GM21825 (cell line): ENCODE data around the gene ILF2.
"Not testable (repeated sequence)": the region's sequence is repeated elsewhere in the genome, so short reads cannot be mapped to it uniquely, and the experiment has no call there.

ENCODE experiments used
- ATAC-seq: cut with Tn5 transposase; IDR thresholded peaks from one replicate; pipeline ENCODE4 v1.9.1; 2021; ENCODE audit warnings: mild to moderate bottlenecking, moderate library complexity; ENCODE audit not compliant: unreplicated experiment

Gene ILF2

DNA sequence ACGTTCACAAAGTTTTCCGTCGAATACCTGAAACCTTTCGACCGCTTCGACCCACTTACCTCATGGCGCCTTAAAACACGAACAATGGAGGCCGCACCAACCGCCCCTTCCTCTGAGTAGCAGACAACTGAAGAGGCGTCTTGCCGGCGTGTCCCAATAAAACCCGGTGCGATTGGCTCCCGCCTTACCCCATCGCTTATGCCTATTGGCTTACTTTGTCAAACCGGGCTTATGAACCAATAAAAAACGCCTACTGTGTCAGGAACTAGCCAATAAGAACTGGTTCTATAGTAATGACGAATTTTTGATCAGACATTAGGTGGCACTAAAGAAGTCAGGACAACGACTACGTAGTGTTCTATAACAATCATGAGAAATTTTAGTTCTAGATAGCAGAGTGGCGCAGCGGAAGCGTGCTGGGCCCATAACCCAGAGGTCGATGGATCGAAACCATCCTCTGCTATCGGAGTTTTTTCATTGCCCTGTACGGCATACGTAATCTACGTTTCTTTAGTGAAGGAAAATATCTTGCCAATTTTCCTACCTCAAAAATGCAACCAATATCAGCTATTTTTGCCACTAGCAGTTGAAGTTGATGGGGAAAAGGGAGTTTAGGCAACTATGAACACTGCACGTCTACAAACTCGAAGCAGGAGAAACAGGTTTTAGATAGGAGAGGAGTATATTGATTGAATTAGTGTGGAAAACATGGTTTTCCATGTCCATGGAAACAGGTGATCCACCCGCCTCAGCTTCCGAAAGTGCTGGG, at the start of gene ILF2:
Gene ILF2 (minus strand): TSS at position 135 of the 769 bp plus-strand sequence. CDS start 71 bp downstream, at position 64.
- ATAC-seq: peak; percentile 89

DNA sequence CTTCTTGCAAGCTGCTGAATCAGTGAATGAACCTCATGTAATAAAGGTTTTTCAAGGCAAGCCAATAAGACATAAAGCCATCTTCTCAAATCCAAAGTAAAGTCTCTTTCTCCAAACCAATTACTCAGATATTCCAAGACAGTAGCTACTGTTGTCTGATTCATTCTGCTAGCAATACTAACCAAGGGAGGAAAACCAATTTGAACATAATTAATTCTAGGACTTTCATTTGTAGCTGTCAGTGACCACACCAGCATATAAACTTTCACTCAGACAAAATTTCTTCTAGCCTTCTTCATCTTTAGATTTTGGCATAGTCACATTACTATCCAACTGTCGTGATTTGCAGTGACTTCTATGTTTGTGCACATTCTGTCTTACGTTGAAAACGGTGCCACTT, 46.5 kb upstream of the ILF2 start:
- no peak for ATAC-seq

DNA sequence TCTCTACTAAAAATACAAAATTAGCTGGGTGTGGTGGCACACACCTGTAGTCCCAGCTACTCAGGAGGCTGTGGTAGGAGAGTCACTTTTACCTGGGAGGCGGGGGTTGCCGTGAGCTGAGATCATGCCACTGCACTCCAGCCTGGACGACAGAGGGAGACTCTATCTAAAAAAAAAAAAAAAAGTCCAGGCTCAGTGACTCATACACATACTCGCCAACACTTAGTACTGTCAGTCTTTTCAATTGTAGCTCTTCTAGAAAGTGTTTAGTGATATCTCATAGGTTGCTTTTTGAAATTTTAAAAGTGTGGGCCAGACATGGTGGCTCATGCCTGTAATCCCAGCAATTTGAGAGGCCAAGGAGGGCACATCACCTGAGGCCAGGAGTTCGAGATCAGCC, 45.4 kb upstream of the ILF2 start:
- ATAC-seq: not testable (repeated sequence)

DNA sequence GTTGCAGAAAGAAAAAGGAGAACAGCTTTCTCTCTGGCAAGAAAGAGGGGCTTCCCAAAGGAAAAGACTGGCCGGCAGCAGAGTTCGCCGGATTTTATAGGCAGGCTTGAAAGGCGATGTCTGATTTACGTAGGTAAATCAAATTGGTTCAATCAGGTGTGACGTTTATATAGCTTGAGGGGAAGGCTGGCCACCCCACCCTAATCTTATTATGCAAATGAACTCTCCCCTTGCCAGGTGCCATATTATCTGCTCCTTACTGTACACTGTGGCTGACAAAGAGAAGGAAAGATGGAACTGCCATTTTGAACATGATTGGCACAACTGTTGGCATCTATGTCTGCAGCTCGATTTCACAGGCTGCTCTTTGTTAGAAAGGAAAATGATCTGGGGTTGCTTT, 40.2 kb upstream of the ILF2 start:
- ATAC-seq: no peak

DNA sequence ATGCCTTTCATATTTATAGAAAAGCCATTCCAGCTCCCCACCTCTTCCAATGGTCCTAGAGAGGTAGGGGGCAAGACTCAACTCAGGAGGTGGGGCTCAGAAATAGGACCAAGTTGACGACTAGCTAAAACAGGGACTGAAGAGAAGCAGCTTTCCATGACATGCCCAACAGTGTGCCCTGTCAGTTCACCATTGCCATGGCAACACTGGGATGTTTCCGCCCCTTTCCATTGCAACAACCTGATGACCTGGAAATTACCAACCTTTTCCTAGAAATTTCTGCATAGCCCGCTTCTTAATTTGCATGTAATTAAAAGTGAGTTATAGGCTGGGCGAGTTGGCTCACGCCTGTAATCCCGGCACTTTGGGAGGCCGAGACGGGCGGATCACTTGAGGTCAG, 34.7 kb upstream of the ILF2 start:
- no peak for ATAC-seq

DNA sequence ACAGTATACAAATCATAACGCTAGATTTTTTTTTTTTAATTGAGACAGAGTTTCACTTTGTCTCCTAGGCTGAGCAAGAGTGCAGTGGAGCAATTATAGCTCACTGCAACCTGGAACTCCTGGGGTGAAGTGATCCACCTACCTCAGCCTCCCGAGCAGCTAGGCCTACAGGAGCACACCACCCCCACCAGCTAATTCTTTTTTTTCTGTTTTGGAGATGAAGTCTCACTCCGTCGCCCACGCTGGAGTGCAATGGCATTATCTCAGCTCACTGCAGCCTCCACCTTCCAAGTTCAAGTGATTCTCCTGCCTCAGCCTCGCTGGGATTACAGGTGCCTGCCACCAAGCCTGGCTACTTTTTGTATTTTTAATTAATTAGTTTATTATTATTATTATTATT, 29.0 kb upstream of the ILF2 start:
- no peak for ATAC-seq

DNA sequence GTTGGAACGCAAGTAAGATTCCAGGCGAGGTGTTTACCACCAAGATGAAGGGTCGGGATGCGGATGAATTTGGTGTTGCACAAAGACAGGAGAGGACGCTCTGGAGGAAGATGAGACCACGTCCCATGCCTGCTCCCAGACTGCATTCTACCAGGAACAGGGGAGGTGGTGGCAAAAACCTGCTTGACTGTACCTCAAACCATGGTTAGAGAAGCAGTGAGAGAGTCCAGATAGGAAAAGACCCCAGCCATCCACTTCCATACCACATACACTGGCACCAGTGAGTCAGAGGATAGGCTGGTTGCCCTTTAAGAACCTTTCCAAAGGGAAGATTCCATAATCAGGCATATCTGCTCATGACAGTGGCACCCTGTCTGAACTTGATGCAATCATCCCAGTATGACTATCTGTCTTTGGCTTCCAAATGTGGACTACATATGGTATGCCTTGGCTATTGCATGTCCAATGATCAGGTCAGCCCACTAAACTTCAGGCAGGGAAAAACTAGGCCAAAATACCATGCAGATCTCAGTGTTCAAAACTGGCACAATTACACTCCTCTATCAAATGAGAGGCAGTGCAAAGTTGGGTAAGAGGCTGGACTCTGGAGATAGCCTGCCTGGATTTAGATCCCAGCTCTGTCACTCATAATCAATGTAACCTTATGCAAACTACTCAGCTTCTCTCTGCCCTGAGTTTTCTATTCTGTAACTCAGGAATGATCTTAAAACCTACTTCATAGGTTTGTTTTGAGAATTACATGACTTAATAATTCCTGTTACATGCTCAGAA, 28.3 kb upstream of the ILF2 start:
- ATAC-seq: no peak

DNA sequence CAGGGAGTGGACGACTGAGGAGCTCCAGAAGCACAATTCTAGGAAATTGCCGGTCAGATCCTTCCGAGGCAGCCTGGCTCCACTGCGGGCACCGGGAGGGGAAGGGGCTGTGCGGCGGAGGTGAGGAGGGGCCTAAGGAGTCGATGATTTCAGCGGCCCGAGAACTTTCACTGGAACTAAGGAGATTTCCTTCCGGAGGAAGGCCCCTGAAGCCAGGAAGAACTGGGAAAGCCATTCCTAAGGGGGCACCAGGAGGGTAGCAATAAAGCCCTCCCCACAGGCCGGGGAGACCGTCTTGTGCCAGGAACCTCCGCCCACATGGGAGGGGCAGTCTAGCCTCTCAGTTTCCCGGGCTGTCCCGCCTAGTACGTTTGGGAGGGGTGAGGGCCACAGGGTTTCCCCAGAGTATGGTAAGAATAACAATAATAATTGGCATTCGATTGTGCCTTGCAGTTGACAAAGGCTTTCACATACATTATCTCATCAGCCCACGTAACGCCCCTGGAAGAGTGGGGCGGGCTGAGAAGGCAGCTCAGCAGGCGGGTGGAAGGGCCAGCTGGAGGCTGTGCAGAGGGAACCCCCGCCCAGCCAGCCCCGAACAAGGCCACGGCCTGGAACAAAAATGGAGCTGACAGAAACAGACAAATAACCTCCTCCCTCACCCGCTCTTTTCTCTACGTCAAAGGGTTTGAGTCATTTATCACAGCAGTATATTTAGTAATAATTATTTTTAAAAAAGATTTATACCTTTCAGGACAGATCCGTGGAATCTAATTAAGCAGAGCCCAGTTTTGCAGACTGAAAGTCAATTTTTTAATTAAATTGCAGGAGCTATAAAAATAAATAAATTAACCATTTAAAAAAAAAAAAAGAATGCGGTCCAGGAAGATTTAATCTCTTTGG, 27.5 kb upstream of the ILF2 start:
- no peak for ATAC-seq

DNA sequence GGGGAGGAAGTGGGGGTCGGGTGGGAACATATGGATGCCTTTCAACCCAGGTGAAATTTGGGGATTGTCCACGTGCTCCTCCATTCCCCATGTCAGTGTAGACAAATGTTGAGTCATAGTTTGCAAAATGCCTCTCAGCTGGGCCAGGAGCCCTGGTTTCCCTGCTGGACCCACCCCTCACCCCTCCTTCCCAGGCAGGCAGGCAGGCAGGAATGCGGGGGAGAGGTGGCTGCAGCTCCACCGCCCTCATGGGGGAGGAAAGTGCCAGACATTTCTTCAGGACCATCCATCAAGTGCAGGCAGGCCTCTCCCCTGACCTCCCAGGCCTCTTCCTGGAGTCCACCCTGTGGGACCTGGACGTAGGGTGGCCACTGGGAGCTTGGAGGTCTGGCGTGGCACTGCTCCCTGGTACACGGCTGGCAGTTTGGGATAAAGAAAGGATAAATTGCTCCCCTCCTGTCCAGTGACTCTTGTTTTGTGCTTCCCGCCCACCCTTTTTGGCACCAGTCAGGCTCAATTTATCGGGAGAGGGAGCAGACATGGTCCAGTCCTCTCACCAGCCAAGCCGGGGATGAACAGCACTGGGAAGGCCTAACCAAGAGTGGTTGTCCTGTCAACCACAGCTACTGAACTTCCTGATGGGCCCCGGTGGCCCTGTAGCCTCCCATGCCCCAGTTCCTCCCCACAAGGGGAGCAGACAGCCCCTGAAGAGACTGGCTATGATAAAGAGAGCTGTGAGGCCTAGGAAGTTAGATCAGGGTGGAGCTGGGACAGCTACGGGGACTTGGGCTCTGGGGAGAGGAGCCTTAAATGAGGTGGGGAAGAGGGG, 26.6 kb upstream of the ILF2 start:
- no peak for ATAC-seq

DNA sequence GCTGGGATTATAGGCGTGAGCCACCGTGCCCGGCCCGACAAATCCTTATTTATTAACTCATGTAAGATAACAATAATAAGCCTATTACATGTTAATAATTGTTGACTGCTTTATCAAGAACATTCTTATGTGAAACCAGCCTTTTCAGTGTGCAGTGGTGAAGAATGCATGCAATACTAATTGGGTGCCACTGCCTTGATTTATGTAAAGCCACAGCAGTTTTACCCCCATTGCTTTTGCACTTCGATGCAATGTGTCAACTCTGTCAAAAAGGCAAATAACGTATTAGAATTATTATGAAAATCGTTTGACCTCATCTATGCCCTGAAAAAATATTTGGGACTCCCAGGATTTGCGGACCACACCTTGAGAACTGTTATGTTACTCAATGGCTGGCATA, 25.9 kb upstream of the ILF2 start:
- no peak for ATAC-seq

DNA sequence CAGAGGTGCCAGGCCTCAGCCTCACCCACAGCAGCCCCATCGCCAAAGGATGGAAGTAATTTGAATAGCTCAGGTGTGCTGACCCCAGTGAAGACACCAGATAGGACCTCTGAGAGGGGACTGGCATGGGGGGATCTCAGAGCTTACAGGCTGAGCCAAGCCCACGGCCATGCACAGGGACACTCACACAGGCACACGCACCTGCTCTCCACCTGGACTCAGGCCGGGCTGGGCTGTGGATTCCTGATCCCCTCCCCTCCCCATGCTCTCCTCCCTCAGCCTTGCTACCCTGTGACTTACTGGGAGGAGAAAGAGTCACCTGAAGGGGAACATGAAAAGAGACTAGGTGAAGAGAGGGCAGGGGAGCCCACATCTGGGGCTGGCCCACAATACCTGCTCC, 22.7 kb upstream of the ILF2 start:
- no peak for ATAC-seq

DNA sequence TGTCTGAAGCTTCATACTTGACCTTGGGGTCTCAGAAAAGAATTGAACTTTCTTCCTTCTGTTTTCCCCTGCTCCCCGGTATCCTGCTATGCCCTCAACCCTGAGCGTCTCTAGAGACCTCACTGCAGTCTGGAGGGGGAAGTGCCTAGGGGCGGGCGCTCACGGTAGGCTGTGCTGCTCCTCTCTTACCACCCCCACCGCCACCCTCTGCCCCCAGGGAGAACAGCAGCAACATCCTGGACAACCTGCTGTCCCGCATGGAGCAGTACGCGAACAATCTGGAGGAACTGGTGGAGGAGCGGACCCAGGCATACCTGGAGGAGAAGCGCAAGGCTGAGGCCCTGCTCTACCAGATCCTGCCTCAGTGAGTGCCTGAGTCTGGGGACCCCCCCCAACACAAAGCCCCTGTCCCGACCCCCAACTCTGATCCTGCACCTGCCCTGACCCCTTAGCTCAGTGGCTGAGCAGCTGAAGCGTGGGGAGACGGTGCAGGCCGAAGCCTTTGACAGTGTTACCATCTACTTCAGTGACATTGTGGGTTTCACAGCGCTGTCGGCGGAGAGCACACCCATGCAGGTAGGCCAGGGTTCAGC, 18.0 kb upstream of the ILF2 start:
- ATAC-seq: no peak

DNA sequence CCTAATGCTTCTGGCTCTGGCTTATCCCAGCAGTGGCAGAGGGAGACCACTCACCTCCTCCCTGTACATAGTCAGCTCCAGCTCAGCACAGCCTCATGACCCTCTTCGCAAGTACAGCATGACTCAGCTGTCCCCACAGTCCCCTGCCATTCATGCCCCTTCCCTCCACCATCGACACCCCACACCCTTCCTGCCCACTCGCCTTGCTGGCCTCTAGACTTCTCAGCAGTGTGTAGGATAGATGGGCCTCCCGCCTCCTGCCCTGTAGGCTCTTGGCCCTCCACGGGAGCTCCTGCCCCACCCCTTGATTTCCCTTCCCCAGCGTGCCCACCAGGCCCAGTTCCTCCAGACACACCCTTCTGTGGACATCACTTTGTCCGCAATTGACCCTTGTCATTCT, 17.5 kb upstream of the ILF2 start:
- no peak for ATAC-seq

DNA sequence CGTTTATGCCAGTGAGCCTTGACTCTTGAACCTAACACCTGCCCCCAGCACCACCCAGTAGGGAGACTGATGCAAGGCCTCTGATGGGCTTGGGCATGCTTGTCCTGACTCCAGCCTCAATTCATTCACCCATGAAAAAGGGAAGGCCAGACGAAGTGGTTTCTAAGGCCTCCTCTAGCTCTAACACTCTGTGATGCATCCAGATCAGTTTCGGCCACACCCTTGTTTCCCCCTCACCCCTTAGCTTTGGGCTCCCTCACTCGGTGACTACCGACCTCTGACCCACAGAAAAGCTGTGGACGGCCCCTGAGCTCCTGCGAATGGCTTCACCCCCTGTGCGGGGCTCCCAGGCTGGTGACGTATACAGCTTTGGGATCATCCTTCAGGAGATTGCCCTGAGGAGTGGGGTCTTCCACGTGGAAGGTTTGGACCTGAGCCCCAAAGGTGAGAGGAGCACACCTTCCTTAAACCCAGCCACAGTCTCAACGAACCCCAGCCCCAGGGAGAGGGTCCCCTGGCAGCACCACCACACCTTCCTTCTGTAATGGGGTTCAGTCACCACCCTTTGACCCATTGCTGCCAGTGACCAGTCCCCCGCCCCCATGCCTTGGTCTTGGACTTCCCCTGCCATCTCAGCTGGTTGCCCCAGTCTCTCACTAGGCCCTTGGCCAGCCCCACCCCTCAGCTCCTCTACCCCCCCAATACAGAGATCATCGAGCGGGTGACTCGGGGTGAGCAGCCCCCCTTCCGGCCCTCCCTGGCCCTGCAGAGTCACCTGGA, 16.7 kb upstream of the ILF2 start:
- ATAC-seq: no peak

DNA sequence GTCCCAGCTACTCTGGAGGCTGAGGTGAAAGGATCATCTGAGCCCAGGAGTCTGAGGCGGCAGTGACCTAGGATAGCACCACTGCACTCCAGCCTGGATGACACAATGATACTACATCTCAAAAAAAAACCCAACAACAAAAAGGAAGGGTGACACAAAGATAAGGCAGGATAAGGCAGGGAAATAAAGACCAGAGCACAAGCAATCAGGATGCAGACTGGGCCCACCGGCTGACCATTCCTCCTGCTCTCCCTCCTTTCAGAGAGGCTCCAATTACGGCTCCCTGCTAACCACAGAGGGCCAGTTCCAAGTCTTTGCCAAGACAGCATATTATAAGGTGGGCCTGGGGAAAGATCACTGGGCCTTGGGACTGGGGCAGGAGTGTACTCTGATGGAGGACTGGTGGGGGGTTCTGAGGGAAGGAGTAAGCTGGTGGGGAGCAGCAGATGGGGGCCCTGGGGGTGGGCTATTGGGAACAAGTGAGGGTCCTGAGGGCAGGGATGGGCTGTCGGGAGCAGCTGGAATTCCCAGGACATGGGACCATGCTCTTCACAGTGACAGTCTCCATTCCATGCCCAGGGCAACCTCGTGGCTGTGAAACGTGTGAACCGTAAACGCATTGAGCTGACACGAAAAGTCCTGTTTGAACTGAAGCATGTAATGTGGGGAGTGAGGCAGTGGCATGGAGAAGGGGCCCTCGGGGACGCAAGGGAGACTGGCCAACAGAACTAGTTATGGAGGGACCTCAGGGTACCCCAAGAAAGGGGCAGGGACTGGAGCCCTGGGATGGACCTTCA, 14.9 kb upstream of the ILF2 start:
- ATAC-seq: no peak

DNA sequence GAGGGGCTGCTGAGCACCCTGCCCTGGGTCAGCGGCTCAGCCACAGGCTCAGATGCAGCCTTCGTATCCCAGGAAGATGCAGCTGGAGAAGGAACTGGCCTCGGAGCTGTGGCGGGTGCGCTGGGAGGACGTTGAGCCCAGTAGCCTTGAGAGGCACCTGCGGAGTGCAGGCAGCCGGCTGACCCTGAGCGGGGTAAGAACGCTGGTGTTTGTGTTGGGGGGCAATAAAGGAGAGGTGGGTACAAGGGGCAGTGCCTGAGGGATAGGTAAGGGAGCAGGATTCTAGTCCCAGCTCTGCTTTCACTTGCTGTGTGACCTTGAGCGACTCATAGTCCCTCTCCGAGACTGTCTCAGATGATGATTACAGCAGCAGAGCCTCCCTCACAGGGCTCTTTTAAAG, 14.1 kb upstream of the ILF2 start:
- ATAC-seq: no peak

DNA sequence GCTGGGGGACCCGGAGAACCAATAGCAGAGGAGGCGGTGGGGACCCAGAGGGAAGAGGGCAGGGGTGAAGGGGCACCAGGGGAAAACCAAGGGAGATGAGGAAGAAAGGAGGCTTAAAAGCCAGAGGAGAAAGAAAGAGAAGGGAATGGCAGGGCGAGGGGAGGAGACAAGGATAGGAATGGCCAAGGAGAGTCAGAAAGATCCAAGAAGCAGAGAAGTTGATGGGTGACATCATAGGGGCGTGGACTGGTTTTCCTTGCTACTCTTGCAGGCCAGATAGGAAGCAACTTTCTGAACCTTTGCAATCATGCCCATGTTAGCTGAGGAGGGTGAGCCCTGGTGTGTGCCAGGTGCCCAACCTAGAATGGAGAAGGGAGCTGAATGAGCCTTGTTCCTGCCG, 13.1 kb upstream of the ILF2 start:
- ATAC-seq: no peak

DNA sequence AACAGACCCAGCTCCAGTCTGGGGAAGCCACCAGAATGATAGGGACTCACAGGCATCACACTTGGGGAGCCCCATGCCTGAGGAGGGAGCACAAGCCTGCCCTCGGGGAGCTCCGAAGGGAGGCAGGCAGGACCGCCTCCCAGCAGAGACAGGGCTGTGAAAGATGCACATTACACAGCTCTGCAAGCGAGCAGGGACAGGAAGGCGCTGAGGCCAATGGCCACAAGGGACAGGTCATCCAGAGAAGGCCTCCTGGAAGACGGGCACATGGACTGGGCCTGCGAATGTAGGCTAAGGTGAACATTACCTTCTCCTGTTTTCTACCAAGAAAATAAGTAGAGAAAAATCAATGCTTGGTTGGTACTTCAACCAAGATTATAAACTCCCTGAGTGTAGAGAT, 11.9 kb upstream of the ILF2 start:
- ATAC-seq: no peak

DNA sequence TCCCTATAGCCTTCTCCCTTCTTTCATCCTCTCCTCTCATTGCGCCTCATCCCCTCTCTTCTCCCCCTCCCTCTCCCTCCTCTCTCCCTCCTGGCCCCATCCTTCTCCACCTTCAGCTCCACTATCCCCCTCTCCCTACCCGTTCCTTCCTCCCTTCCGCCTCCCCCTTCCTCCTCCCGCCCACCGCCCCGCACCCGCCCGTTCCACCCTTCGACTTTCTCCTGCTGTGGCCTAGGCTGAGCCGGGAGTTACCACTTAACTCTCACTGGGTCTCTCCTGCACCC, 9.3 kb upstream of the ILF2 start:
- ATAC-seq: no peak
